ENCODE data around the gene SLC37A4.
"Not testable (repeated sequence)": the region's sequence is repeated elsewhere in the genome, so short reads cannot be mapped to it uniquely, and the experiment has no call there.

SLC37A4 gene

DNA sequence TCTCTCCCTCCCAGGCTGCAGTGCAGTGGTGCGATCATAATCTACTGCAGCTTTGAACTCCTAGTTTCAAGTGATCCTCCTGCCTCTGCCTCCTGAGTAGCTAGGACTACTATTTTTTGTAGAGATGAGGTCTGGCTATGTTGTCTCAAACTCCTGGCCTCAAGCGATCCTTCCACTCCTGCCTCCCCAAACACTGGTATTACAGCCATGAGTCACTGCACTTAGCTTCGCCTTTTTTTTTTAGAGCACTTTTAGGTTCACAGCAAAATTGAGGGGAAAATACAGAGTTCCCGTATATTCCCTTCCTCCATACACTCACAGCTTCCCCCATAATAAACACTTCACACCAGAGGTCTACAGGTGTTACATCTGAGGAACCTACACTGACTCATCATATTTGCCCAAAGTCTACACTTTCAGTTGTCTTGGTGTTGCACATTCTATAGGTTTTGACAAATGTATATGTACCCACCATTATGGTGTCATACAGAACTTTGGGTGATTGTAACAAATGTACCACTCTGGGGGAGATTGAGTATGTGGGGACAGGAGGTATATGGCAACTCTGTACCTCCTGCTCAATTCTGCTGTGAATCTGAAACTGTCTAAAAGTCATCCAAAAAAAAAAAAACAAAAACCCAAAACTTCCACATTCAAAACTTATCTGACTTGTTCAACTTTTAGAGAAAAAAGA, 11.3 kb upstream of the SLC37A4 start:
- DNase-seq, result no peak

DNA sequence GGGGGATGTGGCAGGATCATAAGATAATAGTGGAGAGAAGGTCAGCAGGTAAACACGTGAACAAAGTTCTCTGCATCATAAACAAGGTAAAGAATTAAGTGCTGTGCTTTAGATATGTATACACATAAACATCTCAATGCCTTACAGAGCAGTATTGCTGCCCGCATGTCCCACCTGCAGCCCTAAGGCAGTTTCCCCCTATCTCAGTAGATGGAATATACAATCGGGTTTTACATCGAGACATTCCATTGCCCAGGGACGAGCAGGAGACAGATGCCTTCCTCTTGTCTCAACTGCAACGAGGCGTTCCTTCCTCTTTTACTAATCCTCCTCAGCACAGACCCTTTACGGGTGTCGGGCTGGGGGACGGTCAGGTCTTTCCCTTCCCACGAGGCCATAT, 8.8 kb upstream of the SLC37A4 start:
- peak; percentile 27 for DNase-seq

DNA sequence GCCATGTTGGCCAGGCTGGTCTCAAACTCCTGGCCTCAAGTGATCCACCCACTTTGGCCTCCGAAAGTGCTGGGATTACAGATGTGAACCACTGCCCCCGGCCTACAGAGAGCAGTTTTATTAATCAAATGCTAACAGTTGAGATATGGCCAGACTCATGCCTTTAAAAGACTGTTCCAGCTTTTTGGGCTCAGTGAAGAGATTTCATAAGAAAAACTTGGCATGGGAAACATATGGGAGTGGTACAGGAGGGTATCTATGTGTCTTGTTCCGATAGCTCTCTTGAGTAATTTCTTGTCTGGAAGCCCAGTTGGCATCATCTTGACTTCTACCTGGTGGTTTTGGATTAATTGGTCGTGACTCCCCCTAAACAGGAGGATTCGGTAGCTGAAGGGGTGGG, 8.2 kb upstream of the SLC37A4 start:
- no peak for DNase-seq

DNA sequence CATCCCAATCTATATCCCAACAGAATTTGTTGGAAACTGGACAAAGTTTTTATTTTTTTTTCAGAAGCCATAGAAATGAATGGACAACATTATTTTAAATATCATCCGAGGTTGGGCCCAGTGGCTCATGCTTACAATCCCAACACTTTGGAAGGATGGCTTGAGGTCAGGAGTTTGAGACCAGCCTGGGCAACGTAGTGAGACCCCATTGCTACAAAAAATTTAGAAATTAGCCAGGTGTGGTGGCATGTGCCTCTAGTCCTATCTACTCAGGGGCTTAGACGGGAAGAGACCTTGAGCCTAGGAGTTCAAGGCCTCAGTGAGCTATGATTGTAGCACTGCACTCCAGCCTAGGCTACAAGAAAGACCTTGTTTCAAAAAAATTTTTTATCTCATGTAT, 4.1 kb upstream of the SLC37A4 start:
- DNase-seq, result no peak

DNA sequence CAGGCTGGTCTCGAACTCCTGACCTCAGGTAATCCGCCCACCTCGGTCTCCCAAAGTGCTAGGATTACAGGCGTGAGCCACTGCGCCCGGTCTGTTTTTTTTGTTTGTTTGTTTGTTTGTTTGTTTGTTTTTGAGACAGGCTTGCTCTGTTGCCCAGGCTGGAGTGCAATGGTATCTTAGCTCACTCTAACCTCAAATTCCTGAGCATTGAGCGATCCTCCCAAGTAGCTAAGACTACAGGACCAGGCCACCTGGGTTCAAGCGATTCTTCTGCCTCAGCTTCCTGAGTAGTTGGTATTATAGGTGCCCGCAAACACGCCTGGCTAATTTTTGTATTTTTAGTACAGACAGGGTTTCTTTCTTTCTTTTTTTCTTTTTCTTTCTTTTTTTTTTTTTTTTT, 2.7 kb upstream of the SLC37A4 start:
- not testable (repeated sequence) for DNase-seq

DNA sequence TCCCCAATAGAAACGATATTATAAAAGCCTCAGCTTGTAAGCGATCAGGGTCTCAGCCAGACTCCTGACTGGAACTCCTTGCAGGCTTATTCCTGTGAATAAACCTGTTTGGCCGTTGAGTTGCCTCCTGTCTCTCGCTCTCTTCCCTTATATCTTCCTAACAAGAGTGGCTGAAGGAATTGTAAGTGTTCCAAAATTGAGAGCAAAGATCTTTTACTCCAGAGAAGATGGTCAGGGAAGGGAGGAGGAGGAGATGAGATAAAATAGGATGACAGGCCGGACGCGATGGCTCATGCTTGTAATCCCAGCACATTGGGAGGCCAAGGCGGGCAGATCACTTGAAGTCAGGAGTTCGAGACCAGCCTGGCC, 1.2 kb upstream of the SLC37A4 start:
- no peak for DNase-seq

DNA sequence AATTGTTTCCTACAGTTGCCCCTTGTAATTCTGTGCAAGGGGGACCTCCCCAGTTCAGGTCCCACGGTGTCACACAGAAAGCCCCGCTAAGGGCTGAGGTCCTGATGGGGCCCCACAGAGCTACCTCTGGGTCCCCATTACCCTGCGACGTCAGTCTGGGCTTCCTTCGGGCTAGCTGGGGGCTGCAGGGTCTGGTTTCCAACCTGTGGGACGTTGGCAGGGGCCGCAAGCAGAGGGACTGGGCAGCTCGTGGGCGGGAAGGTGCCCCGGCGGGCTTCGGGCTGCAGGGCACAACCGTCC, 698 bp downstream of the SLC37A4 start:
- DNase-seq, result no peak

DNA sequence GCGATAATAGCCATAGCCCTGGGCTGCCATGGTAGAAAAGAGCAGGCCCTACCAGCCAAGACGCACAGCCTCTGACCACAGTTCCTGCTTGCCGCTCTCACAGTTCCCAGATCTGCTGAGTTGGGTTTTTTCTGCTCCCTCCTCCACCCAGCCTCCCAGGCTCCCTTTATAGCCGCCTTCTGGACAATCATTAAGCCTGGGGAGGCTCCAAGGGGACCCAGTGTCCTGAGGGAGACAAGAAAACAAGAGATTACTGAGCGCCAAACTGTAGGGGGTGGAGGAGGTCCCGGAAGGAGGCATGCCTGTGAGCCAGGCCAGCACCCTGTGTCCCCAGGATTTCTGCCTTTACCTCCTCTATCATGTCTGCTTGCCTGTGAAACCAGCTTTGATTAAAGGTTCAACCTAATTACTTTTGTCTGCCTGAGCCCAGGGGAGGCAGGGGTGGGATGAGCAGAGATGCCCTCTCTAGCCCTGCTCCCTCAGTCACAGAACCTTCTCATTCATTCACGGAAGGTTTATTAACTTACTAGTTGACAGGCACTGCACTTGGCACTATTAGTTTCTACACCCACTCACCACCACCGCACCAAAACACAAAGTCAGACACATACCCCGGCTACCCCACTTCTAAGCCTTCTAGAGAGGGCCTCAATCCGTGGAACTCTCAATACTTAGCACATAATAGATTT, 1.2 kb downstream of the SLC37A4 start:
- DNase-seq, result peak; percentile 60

DNA sequence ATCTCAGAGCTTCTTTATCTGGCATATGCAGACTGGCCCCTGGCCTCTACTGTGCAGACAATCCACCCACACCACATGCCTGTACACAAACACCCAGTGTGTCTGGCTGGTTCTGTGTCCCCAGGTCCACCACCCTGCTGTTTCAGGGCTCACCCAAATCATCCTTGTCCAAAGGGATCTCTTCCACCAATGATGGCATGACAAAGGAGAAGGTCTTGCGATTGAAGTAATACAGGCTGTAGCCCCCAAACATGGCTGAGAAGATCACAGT, 1.7 kb downstream of the SLC37A4 start:
- DNase-seq, result no peak

DNA sequence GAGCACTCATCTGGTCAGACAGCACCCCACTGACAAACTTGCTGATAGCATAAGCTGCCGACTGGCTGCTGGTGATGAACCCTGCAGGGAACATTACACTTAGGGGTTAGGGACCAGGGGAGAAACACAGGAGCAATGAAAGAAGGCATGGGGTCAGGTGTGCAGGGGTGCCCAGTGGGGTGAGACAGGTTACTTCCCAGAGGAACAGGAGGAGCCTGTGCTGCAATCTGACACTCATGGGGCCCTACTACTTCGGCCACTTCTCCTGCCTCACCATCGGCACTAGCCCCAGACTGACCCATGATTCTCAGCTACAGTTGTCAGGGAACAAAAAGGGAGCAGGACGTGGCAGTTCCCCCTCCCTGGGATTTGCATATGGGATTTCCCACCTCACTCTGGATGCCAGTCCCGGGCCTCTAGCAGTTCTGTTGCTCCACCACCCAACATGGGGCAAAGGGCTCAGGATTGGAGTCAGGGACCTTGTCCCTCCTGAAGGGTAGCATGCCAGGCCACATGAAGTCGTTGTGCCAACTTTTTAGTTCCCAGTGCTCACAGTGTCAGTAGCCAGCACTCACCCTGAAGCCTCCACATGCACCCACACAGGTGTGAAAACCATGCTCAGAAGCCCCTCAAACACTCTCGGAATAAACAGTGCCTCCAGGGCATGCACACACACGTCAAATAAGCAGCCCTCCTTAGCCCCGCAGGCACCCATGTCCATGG, 2.2 kb downstream of the SLC37A4 start:
- DNase-seq, result no peak

DNA sequence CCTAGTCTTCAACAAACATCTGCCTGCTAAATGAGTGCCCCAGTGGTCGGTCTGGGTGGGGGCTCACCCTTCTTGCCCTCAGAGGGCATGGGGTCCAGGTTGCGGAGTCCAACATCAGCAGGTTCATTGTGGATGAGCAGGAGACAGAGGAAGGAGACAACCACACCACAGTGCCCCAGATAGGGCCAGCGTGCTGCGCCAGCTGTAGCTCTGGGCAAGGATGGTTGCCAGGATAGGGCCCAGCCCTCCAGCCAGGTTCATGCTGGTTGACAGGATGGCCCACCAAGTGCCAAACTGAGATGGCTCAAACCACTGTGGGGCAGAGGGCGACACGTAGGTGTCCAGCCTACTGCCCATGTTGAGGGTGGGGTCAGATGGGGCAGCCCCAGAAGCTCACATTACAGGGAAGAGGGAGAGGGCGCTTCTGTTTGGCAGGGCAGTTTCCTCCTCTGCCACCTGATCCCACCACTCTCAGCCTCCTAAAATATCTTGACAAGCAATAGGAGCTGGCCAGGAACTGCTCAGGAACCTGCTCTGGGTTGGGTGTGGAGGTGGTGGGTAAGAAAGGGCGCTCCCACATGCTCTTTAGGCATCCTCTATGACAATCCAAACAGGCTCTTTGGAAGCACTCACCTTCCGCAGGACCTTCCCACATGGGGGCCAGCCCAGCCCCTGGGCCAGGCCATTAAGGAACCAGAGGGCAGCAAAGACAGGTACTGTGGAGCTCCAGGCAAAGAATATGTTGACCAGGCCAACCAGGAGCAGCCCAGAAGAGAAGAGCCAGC, 2.9 kb downstream of the SLC37A4 start:
- DNase-seq, result no peak

DNA sequence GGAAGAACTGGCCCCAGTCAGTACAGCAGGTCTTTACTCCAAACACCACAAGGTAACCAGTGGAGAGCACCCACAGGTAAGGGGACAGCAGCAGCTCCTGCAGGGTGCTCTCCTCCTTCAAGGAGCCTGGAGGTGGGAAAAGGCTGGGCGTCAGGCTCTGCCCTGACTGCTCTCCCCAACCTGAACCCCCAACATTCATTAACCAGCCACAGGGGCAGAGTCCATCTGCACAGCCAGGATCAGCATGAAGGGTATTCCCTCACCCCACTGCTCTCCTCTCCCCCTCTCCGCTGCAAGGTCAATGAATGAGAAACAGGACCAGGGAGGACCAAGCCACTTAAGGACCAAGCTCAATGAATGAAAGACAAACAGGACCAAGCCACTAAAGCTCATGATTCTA, 3.7 kb downstream of the SLC37A4 start:
- DNase-seq, result no peak

DNA sequence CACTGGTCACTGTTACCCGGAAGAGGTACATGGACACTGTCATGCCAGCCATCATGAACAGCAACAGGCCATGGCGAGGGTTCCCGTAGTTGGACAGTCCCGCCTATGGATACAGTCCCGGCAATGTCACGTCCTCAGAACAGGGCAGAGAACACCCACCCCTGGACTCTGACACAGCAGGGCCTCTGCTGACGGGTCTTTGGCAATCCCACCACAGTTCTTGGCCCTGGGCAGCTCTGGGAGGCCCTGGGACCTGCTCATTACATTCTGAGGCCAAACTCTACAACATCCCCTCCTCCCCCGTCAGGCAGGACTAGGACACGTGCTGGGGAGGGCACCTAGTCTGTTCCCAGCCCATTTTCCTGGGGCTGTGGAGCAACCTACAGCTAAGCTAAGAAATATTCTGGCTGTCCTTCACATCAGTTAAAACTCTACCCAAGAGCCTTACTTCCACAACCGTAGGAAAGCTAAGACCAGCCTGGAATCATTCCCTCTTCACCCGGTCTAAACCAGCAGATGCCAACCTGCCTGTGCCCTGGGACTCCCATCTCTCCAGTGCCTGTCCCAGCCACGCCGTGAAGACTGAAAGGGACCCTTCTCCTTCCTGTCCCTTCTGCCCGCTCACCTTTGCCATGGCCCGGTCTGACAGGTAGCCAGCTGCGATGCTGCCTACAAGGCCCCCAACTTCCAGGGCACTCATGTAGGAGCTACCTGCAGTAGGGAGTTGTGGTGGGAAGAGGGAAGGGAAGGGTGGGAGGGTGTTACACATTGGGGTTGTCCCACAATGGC, 4.5 kb downstream of the SLC37A4 start:
- no peak for DNase-seq

DNA sequence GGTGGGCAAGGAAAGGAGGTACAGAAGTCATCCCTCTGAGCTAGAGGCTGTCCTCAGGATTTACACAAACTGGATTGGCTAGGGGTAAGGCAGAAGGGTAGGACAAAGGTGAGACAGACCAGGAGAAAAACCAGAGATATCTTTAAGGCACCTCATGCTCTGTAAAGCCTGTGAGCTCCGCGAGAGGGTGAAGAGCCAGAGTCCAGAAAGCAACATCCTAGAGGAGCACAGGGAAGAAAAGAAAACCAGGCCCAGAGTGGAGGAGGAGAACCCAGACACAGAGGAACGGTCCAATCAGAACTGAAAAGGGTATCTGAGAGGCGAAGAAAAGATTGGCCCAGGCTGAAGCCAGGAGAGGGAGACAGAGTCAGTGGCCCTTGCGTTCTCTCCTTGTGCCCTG, 5.1 kb downstream of the SLC37A4 start:
- DNase-seq, result no peak

DNA sequence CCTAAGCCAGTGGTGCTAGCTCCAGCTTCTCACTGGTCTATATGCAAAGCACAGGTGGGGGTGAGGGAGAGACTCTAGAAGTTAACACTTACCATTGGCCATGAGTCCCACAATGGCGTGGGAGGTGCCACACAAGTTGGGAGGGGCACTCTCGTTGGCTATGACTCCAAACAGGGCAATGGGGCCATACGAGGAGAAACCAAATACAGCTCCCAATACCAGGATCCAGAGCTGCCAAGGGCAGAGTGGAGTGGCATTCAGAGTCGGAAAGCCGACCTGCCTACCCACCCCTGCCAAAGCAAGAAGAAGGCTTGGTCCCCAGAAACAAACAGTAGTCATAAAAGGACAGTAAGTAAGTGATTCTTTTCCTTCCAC, 5.6 kb downstream of the SLC37A4 start:
- no peak for DNase-seq

DNA sequence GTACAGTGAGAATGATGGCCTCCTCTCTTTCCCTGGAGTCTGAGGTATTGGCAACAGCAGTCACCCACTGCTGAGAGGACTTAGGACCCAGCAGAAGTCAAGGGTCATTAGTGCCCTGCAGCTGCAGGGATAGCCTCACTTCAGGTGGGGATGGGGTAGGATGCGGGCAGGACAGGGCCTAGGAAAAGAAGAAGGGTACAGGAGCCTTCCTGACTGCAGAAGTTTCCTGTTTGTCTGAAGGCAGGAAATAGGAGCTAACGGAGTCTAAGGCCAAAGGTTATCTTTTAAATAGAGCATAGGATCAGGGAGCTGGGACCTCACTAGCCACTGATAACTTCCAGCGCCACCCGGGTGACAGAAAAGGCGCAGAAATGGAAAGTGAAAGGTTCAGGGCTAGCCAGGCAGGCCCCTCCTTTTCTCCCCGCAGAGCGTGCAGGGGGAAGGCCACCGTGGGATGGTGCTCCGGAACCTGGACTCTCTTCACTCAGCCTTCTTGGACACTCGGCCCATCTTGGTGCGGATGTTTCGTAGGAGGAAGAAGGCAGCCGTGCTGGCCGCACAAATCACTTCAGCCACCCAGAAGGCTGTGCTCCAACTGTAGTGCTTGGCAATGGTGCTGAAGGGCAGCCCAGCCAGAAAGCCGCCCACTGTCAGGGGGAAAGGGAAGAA, 6.1 kb downstream of the SLC37A4 start:
- no peak for DNase-seq

DNA sequence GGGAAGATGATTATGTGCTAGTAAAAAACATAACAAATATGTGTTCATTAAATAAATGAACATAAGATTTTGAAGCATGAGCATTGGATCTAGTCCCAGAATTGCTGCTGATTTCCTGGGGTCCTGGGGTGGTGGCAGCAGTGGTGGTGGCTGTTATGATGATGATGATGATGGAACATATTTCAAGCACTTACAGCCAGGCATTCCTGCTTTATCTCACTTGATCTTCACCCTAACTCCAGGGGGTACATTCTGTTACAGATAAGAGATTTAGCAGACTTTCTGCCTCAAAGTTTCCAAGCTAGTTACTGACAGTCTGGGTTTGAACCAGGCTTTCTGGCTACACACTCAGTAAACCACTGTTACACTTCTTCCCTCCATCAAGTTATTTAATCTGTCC, 6.9 kb downstream of the SLC37A4 start:
- no peak for DNase-seq

DNA sequence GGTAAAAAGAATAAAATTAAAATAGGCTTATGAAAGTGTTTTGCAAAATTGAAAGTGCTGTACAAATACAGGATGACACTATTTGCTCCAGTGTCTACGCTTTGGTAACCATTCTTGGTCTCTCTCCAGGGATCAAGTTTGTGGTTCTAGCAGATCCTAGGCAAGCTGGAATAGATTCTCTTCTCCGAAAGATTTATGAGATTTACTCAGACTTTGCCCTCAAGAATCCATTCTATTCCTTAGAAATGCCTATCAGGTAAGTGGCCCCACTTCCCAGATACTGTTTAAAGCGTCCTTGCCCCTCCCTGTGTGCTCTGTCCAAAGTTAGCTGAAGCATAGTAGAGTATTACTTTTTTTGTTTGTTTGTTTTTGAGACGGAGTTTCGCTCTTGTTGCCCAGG, 9.0 kb downstream of the SLC37A4 start:
- DNase-seq, result no peak

DNA sequence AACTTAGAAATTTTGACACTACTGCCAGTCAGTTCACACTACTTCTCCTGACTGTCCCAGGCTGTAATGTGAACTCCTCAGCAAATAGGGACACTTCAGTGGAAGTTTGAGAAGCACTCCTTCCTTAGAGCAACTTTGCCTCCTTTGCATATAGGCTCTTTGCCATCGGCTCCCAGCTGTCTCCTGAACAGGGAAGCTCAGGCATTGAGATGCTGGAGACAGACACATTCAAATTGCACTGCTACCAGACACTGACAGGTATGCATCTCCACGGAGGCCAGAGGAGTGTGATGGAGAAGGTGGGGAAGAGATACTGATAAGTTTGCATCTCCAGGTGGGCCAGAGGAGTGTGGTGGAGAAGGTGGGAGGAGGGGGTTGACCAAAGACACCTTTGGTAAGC, 10.7 kb downstream of the SLC37A4 start:
- no peak for DNase-seq

DNA sequence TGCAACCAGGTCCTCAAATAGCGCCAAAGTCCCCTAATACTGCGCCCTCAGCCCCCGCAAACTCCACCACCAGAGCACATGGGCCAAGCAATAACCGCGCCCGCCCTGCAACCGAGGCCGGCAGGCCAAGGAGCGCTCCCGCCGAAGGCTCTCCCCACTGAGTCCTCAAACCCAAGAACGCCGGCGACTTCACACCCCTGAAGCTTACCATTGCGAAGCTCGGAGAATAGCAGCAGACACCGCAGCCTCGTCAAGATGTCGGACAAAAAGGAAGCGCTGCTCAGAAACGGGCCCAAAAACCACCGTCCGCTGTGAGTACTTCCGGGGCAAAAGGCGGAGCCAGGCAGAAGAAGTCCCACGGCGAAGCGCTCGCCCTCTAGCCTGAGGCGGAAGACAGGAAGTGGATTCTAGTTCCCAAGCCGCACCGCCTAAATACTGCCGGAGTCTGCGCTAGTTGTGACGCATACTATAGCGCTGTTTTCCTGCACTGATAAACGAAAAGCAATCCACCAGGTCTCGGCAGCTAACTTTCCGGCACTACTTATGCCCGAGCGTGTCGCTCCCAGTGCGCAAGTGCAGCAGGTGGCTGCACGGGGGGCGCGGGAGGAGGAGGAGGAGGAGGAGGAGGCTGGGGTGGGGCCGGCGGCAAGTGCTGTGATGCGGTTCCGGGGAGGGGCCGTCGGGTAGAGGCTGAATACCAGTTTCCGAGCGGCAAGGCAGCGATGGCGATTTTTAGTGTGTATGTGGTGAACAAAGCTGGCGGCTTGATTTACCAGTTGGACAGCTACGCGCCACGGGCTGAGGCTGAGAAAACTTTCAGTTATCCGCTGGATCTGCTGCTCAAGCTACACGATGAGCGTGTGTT, 12.4 kb downstream of the SLC37A4 start, which contains the start of the genes RPS25 and TRAPPC4:
Gene RPS25 (minus strand): TSS at position 270 of the 865 bp plus-strand sequence. CDS start 59 bp downstream, at position 211.
Gene TRAPPC4 (plus strand): TSS at position 693 of the 865 bp plus-strand sequence. CDS start 30 bp downstream, at position 723.
- peak; percentile 96 for DNase-seq

DNA sequence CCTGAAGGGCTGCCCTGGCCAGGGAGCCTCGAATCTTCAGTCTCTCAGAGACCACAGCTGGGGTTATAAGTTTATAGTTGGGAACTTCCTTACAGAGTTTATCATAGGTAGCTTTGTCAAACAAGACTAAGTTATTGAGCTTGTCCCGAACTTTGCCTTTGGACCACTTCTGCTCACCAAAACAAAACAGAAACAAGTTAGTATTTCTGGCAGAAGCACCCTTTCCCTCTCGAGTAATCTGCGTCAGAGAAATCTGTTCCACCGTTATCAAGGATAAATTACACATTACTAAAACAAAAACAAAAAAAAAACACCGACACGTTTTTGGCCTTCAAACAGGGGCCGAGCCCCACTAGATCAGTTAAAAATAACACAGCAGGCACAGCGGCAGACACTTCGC, 13.3 kb downstream of the SLC37A4 start:
- DNase-seq, result not testable (repeated sequence)

Measured in NCI-H82 (cell line).